GM23338 (cell line): Measurements from ENCODE around the gene ALKAL2. TPM values are rescaled to one million over a fixed set of nuclear protein-coding genes. Genes with fewer than 3 reads are reported as not detected.
A peak's percentile ranks its signal among the peaks of the same experiment; 100 is the strongest.

Experiments used
- ATAC-seq: fragments of 200-7000 bp; cut with Tn5 transposase; 3 replicates; pipeline ENCODE4 v1.9.1; 2020
- DNase-seq: peaks from one replicate; pipeline ENCODE4 v3.0.0-alpha.2; 2015; ENCODE audit warnings: low spot score
- H2AFZ ChIP-seq: fragments of 200-600 bp; sonication (generic); 2 replicates; pipeline ENCODE4 v1.8.0; 2016; ENCODE audit warnings: antibody characterized with exemption, mild to moderate bottlenecking, moderate library complexity
- H3F3A ChIP-seq: fragments of 200-600 bp; sonication (generic); replicated peaks from 2 replicates; pipeline ENCODE4 v1.8.0; 2017; ENCODE audit warnings: antibody characterized with exemption, mixed run types, low read depth
- H3K27ac ChIP-seq: fragments of 200-600 bp; sonication (generic); 2 replicates; pipeline ENCODE4 v1.6.1; 2016; ENCODE audit warnings: low read depth
- H3K27me3 ChIP-seq: fragments of 200-600 bp; sonication (generic); 2 replicates; pipeline ENCODE4 v1.8.0; 2016; ENCODE audit warnings: mild to moderate bottlenecking, mixed run types, moderate library complexity; ENCODE audit not compliant: insufficient read depth
- H3K36me3 ChIP-seq: fragments of 200-600 bp; sonication (generic); 2 replicates; pipeline ENCODE4 v1.8.0; 2016; ENCODE audit warnings: mild to moderate bottlenecking; ENCODE audit not compliant: insufficient read depth
- H3K4me1 ChIP-seq: fragments of 200-600 bp; sonication (generic); 2 replicates; pipeline ENCODE4 v1.8.0; 2016; ENCODE audit warnings: mild to moderate bottlenecking, moderate library complexity; ENCODE audit not compliant: insufficient read depth
- H3K4me2 ChIP-seq: fragments of 200-600 bp; sonication (generic); 2 replicates; pipeline ENCODE4 v1.7.1; 2017; ENCODE audit warnings: mixed run types
- H3K4me3 ChIP-seq: fragments of 200-600 bp; sonication (generic); 2 replicates; pipeline ENCODE4 v1.6.1; 2016; ENCODE audit warnings: mixed run types
- H3K79me2 ChIP-seq: fragments of 200-600 bp; sonication (generic); replicated peaks from 2 replicates; pipeline ENCODE4 v1.8.0; 2017; ENCODE audit warnings: mild to moderate bottlenecking; ENCODE audit not compliant: insufficient read depth
- H3K9me2 ChIP-seq: fragments of 200-600 bp; sonication (generic); 2 replicates; pipeline ENCODE4 v1.8.0; 2017; ENCODE audit not compliant: insufficient read depth
- H4K20me1 ChIP-seq: fragments of 200-600 bp; sonication (generic); replicated peaks from 2 replicates; pipeline ENCODE4 v1.8.0; 2017; ENCODE audit warnings: mild to moderate bottlenecking; ENCODE audit not compliant: insufficient read depth
- H3K27ac Mint-ChIP-seq: 2 replicates; pipeline ENCODE4 v1.8.0; 2020; ENCODE audit warnings: inconsistent platforms, mild to moderate bottlenecking, moderate library complexity, mixed read lengths
- H3K27me3 Mint-ChIP-seq: 3 replicates; pipeline ENCODE4 v1.8.0; 2022; ENCODE audit warnings: low read depth, mild to moderate bottlenecking, moderate library complexity, mixed read lengths, inconsistent platforms; ENCODE audit not compliant: insufficient read depth, poor library complexity
- H3K36me3 Mint-ChIP-seq: 3 replicates; pipeline ENCODE4 v1.8.0; 2021; ENCODE audit warnings: low read depth, mild to moderate bottlenecking, inconsistent platforms, moderate library complexity, mixed read lengths
- H3K4me1 Mint-ChIP-seq: 3 replicates; pipeline ENCODE4 v1.8.0; 2020; ENCODE audit warnings: mild to moderate bottlenecking, inconsistent platforms, mixed read lengths
- H3K4me3 Mint-ChIP-seq: 3 replicates; pipeline ENCODE4 v1.8.0; 2021; ENCODE audit warnings: moderate library complexity, mild to moderate bottlenecking, inconsistent platforms, mixed read lengths
- H3K9me3 Mint-ChIP-seq: 3 replicates; pipeline ENCODE4 v1.8.0; 2020; ENCODE audit warnings: moderate library complexity, mild to moderate bottlenecking, inconsistent platforms, mixed read lengths
- CREB1 ChIP-seq: fragments of 250-450 bp; sonication (Bioruptor Pico); IDR thresholded peaks from 2 replicates; pipeline ENCODE4 v1.5.0; 2020; ENCODE audit warnings: low read depth, mild to moderate bottlenecking, moderate library complexity
- CTCF ChIP-seq, 2 experiments: fragments of 200-600 bp in 1 of 2; sonication (generic) in 1 of 2; conservative IDR thresholded peaks; 2 replicates each; pipeline versions ENCODE4 v1.5.1 to v1.6.1; 2016 to 2017; ENCODE audit warnings: antibody characterized with exemption in 2 of 2, low read depth in 2 of 2, mild to moderate bottlenecking in 2 of 2, moderate library complexity in 1 of 2
- ETS1 ChIP-seq: IDR thresholded peaks from 2 replicates; pipeline ENCODE4 v1.6.1; 2016; ENCODE audit warnings: antibody characterized with exemption
- EZH2 ChIP-seq: fragments of 200-600 bp; sonication (generic); IDR thresholded peaks from one replicate; pipeline ENCODE4 v1.8.0; 2017; ENCODE audit warnings: antibody characterized with exemption, mild to moderate bottlenecking, low read depth; ENCODE audit not compliant: unreplicated experiment
- EZH2phosphoT487 ChIP-seq: fragments of 200-600 bp; sonication (generic); IDR thresholded peaks from one replicate; pipeline ENCODE4 v1.8.1; 2018; ENCODE audit warnings: antibody characterized with exemption; ENCODE audit not compliant: unreplicated experiment
- JUNB ChIP-seq: IDR thresholded peaks from one replicate; pipeline ENCODE4 v1.6.1; 2016; ENCODE audit warnings: antibody characterized with exemption; ENCODE audit not compliant: unreplicated experiment
- NANOG ChIP-seq: IDR thresholded peaks from 2 replicates; pipeline ENCODE4 v1.6.1; 2016; ENCODE audit warnings: antibody characterized with exemption, borderline replicate concordance
- POLR2AphosphoS5 ChIP-seq: IDR thresholded peaks from 2 replicates; pipeline ENCODE4 v1.6.1; 2016; ENCODE audit warnings: antibody characterized with exemption, low read depth
- REST ChIP-seq: IDR thresholded peaks from one replicate; pipeline ENCODE4 v1.6.1; 2018; ENCODE audit warnings: antibody characterized with exemption; ENCODE audit not compliant: unreplicated experiment
- STAT1 ChIP-seq: IDR thresholded peaks from one replicate; pipeline ENCODE4 v1.6.1; 2016; ENCODE audit warnings: antibody characterized with exemption; ENCODE audit not compliant: unreplicated experiment
- ZNF114 ChIP-seq: fragments of 250-450 bp; sonication (Bioruptor Pico); IDR thresholded peaks from 2 replicates; pipeline ENCODE4 v1.5.0; 2020; ENCODE audit warnings: mild to moderate bottlenecking, moderate library complexity
- ZNF331 ChIP-seq: fragments of 250-450 bp; sonication (Bioruptor Pico); IDR thresholded peaks from 2 replicates; pipeline ENCODE4 v1.5.0; 2020; ENCODE audit warnings: low read depth, mild to moderate bottlenecking, moderate library complexity
- ZNF462 ChIP-seq: fragments of 250-450 bp; sonication (Bioruptor Pico); IDR thresholded peaks from 2 replicates; pipeline ENCODE4 v1.5.0; 2020; ENCODE audit warnings: mild to moderate bottlenecking, moderate library complexity
- polyA plus RNA-seq: library from polyadenylated mRNA; unstranded; fragments of >200 nt; fragmentation: Nextera tagmentation; extraction: Ambion mirVana; gene quantifications from 2 replicates; pipeline ENCODE4 v1.2.1, GENCODE V29; 2016
- total RNA-seq: library from RNA; depleted of rRNA; stranded (reverse); fragments of >200 nt; shearing (Covaris generic); gene quantifications from 2 replicates; pipeline ENCODE4 v1.2.3, GENCODE V29; 2014

ALKAL2 gene
- total and polyA plus RNA-seq, 2 experiments from 2014 or later: 6.4 to 12.1 TPM

- peak overlapping the region; percentile 72; the same call in 1 of the 2 replicates for H2AFZ ChIP-seq
- H3K4me3 ChIP-seq: no peak overlapping the region
- H3K4me2 ChIP-seq: peak overlapping the region; percentile 36
These were observed 22.1 kb upstream of the ALKAL2 start for GRCh38 chr2:309954-310510.

More at GRCh38 chr2:309954-310510, 22.1 kb upstream of the ALKAL2 start:
- TF ChIP-seq POLR2AphosphoS5: no peak
- TF ChIP-seq ETS1: no peak
- no peak for TF ChIP-seq CTCF (conservative IDR thresholded peaks at IDR 0.05; ENCODE audit: low read depth in 2 of 2)
- no peak for TF ChIP-seq EZH2phosphoT487
- no peak for TF ChIP-seq ZNF462 (CRISPR knock-in tag)
- TF ChIP-seq JUNB: no peak
- no peak for TF ChIP-seq REST
- no peak for TF ChIP-seq CREB1 (CRISPR knock-in tag)
- no peak for TF ChIP-seq ZNF331 (CRISPR knock-in tag)
- no peak for TF ChIP-seq STAT1
- TF ChIP-seq EZH2: no peak
- TF ChIP-seq ZNF114: no peak
- TF ChIP-seq NANOG: no peak
- Mint-ChIP-seq H3K27me3 (peaks cover under 1% of the 10 kb centered on the region), H3K4me1 (peaks cover 25% of the 10 kb centered on the region), H3K4me3 (no peak overlapping the region), H3K9me3 (no peaks in the 10 kb centered on the region), H3K36me3 (no peaks in the 10 kb centered on the region; the same call in 2 of the 3 replicates), H3K27ac (peak overlapping the region; percentile 19; the same call in 1 of the 2 replicates)
- H3K36me3 ChIP-seq: no peaks in the 10 kb centered on the region
- H3F3A ChIP-seq: no peaks in the 10 kb centered on the region; the same call in 1 of the 2 replicates
- no peaks in the 10 kb centered on the region for H4K20me1 ChIP-seq
- no peaks in the 10 kb centered on the region for H3K79me2 ChIP-seq
- ATAC-seq (peak; percentile 27), DNase-seq (no peak)
- H3K27me3 ChIP-seq: no peaks in the 10 kb centered on the region
- H3K4me1 ChIP-seq: peaks cover 5% of the 10 kb centered on the region
- H3K9me2 ChIP-seq: no peaks in the 10 kb centered on the region
- no peak overlapping the region; the same call in 1 of the 2 replicates for H3K27ac ChIP-seq
